Hepatic stellate cell (primary cell): ENCODE data around the gene PROK1.
"Not testable (repeated sequence)": the region's sequence is repeated elsewhere in the genome, so short reads cannot be mapped to it uniquely, and the experiment has no call there.

Source experiments
- DNase-seq: peaks from one replicate; pipeline ENCODE4 v3.0.0; 2011; ENCODE audit warnings: low spot score

The PROK1 gene

GRCh38 chr1:110433803-110434202 is 17.1 kb upstream of the PROK1 start:
- no peak for DNase-seq

GRCh38 chr1:110434946-110435345 is 16.0 kb upstream of the PROK1 start:
- DNase-seq: no peak

- no peak for DNase-seq
Observed at GRCh38 chr1:110436635-110437034, 14.3 kb upstream of the PROK1 start.

- not testable (repeated sequence) for DNase-seq
Observed at GRCh38 chr1:110437645-110438299, 13.2 kb upstream of the PROK1 start.

GRCh38 chr1:110438893-110439292 is 12.1 kb upstream of the PROK1 start:
- DNase-seq: no peak

GRCh38 chr1:110439873-110440272 is 11.1 kb upstream of the PROK1 start:
- DNase-seq: not testable (repeated sequence)

GRCh38 chr1:110440877-110441276 is 10.1 kb upstream of the PROK1 start:
- no peak for DNase-seq

GRCh38 chr1:110441888-110442287 is 9.1 kb upstream of the PROK1 start:
- no peak for DNase-seq

GRCh38 chr1:110443451-110443850 is 7.5 kb upstream of the PROK1 start:
- no peak for DNase-seq

GRCh38 chr1:110444561-110444960 is 6.4 kb upstream of the PROK1 start:
- DNase-seq: no peak

- DNase-seq: no peak
Observed at GRCh38 chr1:110449661-110450651, 993 bp upstream of the PROK1 start.

- DNase-seq: no peak
Observed at GRCh38 chr1:110452330-110452729, 1.4 kb downstream of the PROK1 start.

- DNase-seq: no peak
Observed at GRCh38 chr1:110453829-110454228, 2.9 kb downstream of the PROK1 start.

- no peak for DNase-seq
Observed at GRCh38 chr1:110454328-110454727, 3.4 kb downstream of the PROK1 start.

GRCh38 chr1:110455151-110455550 is 4.2 kb downstream of the PROK1 start:
- DNase-seq: no peak

GRCh38 chr1:110457206-110457605 is 6.3 kb downstream of the PROK1 start:
- no peak for DNase-seq

GRCh38 chr1:110460253-110461220 is 9.6 kb downstream of the PROK1 start:
- peak; percentile 79 for DNase-seq

GRCh38 chr1:110462093-110462492 is 11.1 kb downstream of the PROK1 start:
- no peak for DNase-seq

GRCh38 chr1:110462964-110463363 is 12.0 kb downstream of the PROK1 start:
- DNase-seq: no peak

GRCh38 chr1:110463725-110464124 is 12.8 kb downstream of the PROK1 start:
- no peak for DNase-seq

GRCh38 chr1:110464340-110464739 is 13.4 kb downstream of the PROK1 start:
- no peak for DNase-seq
